ENCODE data around the gene IL17RB. TPM values are rescaled to one million over a fixed set of nuclear protein-coding genes. Genes with fewer than 3 reads are reported as not detected.

Gene IL17RB
- total and polyA plus RNA-seq, 2 of the 8 experiments (the other 6 are each of a cell fraction or from before 2014, with no cell fraction given), result 7.0 to 24.6 TPM

DNA sequence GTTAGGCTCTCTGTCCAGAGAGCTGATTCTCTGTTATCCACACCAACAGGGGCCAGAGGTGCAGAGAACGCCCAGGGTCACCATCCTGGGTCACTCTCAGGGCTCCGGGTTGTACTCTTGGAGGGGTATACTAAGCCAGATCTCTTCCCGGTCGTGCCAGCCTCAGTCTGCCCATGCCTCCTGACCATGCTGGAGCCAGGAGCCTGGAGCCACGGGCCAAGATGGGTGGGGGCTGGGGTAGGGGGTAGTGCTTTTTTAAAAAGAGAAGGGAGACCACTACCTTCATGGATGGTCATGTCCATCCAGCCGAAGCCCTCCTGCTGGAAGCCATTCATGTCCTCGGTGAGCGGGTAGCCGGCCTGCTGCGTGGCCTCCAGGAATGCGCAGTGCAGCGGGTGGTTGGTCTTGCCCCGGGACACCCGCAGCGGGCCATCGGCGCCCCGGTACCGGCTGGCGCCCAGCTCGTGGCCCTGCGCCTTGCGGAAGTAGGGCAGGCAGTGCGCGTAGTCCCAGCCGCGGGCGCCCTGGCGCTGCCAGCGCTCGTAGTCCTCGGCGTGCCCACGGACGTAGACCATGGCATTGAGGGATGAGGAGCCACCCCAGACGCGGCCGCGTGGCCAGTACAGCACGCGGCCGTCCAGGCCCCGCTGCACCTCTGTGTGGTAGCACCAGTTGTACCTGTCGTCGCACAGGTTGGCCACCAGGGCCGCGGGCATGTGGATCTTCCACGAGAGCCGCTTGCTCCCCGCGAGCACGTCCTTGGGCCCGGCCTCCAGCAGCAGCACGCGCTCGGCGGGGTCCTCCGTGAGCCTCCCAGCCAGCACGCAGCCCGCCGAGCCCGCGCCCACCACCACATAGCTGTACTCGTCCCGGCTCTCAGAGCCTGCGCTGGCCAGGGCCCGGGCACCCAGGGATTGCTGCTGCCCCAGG lies 23.1 kb upstream of the IL17RB start:
- no peak overlapping the region for H4K91ac ChIP-seq (replicated peaks; ENCODE audit: insufficient read length, low read length)
- H3K14ac ChIP-seq (ENCODE audit: insufficient read length), result no peak overlapping the region
- no peak overlapping the region for H2BK12ac ChIP-seq (ENCODE audit: low read depth, low read length)
- peaks cover 0 to 3% (median 1%) of the 10 kb centered on the region in 4 experiments; a peak in 1 of 7 replicates for H3K4me1 ChIP-seq (replicated peaks in 1 of 4; ENCODE audit: control insufficient read depth in 3 of 4, insufficient read depth in 4 of 4, low read length in 3 of 4)
- no peak overlapping the region for H3K23ac ChIP-seq (ENCODE audit: insufficient read length)
- H3K23me2 ChIP-seq (ENCODE audit: low read depth, low read length), result no peaks in the 10 kb centered on the region; the same call in 1 of the 2 replicates
- no peaks in the 10 kb centered on the region for H3K79me2 ChIP-seq (ENCODE audit: control insufficient read depth in 1 of 2, insufficient read depth in 2 of 2, low read length in 2 of 2)
- no peak overlapping the region for H3K4ac ChIP-seq (replicated peaks; ENCODE audit: insufficient read length, low read depth, low read length)
- H4K8ac ChIP-seq (ENCODE audit: extremely low read depth, insufficient read depth, low read length), result no peak overlapping the region
- no peak overlapping the region for H2BK20ac ChIP-seq (ENCODE audit: low read length)
- H3K27me3 ChIP-seq (replicated peaks in 1 of 4; ENCODE audit: control insufficient read depth in 3 of 4, extremely low read depth in 1 of 4, insufficient read depth in 3 of 4, low read length in 3 of 4), result no peaks in the 10 kb centered on the region
- H3K79me1 ChIP-seq (ENCODE audit: low read depth, low read length), result no peaks in the 10 kb centered on the region
- no peak overlapping the region for H3K56ac ChIP-seq (replicated peaks; ENCODE audit: insufficient read length, low read depth, low read length)
- peaks cover 6 to 23% (median 13%) of the 10 kb centered on the region in 4 experiments; a peak in 7 of 8 replicates for H3K36me3 ChIP-seq (ENCODE audit: control insufficient read depth in 2 of 4, insufficient read depth in 4 of 4, low read length in 3 of 4)
- no peak overlapping the region for H2BK15ac ChIP-seq (ENCODE audit: low read length)
- no peak overlapping the region; a peak in 1 of 7 replicates for H3K9ac ChIP-seq (replicated peaks in 1 of 4; ENCODE audit: extremely low read depth in 1 of 4, low read depth in 3 of 4, low read length in 3 of 4)
- no peaks in the 10 kb centered on the region for H3K9me3 ChIP-seq (ENCODE audit: insufficient read depth in 2 of 2, low read depth in 1 of 2, low read length in 1 of 2)
- no peak overlapping the region for H2AFZ ChIP-seq (ENCODE audit: low read length)
- no peak overlapping the region for H4K5ac ChIP-seq (ENCODE audit: insufficient read length, low read depth, low read length)
- H3K4me3 ChIP-seq (ENCODE audit: extremely low read depth in 1 of 4, insufficient read depth in 2 of 4, low read depth in 3 of 4, low read length in 4 of 4), result no peak overlapping the region
- POLR2A ChIA-PET (ENCODE audit: partially characterized antibody), result interaction anchor here (1.4 kb wide), 1 partner anchor 21 kb away, joined by 3 read pairs; no protein-coding TSS in a partner anchor
- CTCF ChIA-PET (ENCODE audit: partially characterized antibody), result interaction anchor here (0.6 to 2.0 kb wide), 6 partner anchors 10 to 57 kb away, joined by 3 to 8 read pairs (median 3); no protein-coding TSS in a partner anchor
- H3K18ac ChIP-seq (ENCODE audit: extremely low read depth, low read length), result no peak overlapping the region
- TF ChIP-seq NRF1 (IDR thresholded peaks at IDR 0.05; ENCODE audit: low read depth, low read length), result no peak
- TF ChIP-seq, protein P1, sequence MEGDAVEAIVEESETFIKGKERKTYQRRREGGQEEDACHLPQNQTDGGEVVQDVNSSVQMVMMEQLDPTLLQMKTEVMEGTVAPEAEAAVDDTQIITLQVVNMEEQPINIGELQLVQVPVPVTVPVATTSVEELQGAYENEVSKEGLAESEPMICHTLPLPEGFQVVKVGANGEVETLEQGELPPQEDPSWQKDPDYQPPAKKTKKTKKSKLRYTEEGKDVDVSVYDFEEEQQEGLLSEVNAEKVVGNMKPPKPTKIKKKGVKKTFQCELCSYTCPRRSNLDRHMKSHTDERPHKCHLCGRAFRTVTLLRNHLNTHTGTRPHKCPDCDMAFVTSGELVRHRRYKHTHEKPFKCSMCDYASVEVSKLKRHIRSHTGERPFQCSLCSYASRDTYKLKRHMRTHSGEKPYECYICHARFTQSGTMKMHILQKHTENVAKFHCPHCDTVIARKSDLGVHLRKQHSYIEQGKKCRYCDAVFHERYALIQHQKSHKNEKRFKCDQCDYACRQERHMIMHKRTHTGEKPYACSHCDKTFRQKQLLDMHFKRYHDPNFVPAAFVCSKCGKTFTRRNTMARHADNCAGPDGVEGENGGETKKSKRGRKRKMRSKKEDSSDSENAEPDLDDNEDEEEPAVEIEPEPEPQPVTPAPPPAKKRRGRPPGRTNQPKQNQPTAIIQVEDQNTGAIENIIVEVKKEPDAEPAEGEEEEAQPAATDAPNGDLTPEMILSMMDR (IDR thresholded peaks at IDR 0.05; ENCODE audit: control extremely low read depth in 1 of 3, insufficient read depth in 1 of 3, low read depth in 1 of 3, low read length in 3 of 3), result peak; percentile 44 to 56 (median 46)
- TF ChIP-seq, protein P2, sequence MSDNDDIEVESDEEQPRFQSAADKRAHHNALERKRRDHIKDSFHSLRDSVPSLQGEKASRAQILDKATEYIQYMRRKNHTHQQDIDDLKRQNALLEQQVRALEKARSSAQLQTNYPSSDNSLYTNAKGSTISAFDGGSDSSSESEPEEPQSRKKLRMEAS (IDR thresholded peaks at IDR 0.05), result peak; percentile 51
- TF ChIP-seq RAD21 (IDR thresholded peaks at IDR 0.05 in 1 of 2, conservative IDR thresholded peaks at IDR 0.05 in 1 of 2; ENCODE audit: low read depth in 2 of 2, low read length in 2 of 2), result peak; percentile 28 to 38; a peak in 3 of 4 replicates
- H4K20me1 ChIP-seq (replicated peaks in 1 of 2; ENCODE audit: control insufficient read depth in 1 of 2, insufficient read depth in 2 of 2, low read length in 2 of 2), result peaks cover 3% of the 10 kb centered on the region in 2 experiments
- no peak overlapping the region for H2AK5ac ChIP-seq (ENCODE audit: low read depth, low read length)
- no peak for FAIRE-seq
- H3K27ac ChIP-seq (ENCODE audit: low read depth, low read length), result no peak overlapping the region
- no peak overlapping the region for H3K4me2 ChIP-seq (ENCODE audit: insufficient read depth in 1 of 2, low read depth in 2 of 2, low read length in 2 of 2)
- H2BK5ac ChIP-seq (ENCODE audit: low read depth, low read length), result no peak overlapping the region
- peak in 1 of 2 experiments; percentile 72 for DNase-seq (ENCODE audit: low read depth in 1 of 2, low spot score in 2 of 2)
- WGBS, 2 experiments (ENCODE audit: extremely low coverage in 1 of 2, insufficient coverage in 1 of 2, insufficient read length in 1 of 2, insufficient replicate concordance in 2 of 2, low coverage in 1 of 2, low lambda C conversion rate in 2 of 2, missing lambda C conversion rate in 1 of 2), result 96% methylated on average over 48 of the region's 67 CpGs; no CpG with 5 or more reads in 1 of the 2 experiments
- no peak overlapping the region for H2BK120ac ChIP-seq (replicated peaks; ENCODE audit: low read depth, low read length)
